Adrenal gland (tissue), 12 donors: Measurements from ENCODE around the gene GUK1. TPM values are rescaled to one million over a fixed set of nuclear protein-coding genes. Genes with fewer than 3 reads are reported as not detected.
A peak's percentile ranks its signal among the peaks of the same experiment; 100 is the strongest.

Source experiments
- DNase-seq, 7 donors: peaks; one replicate each; pipeline ENCODE4 v3.0.0-alpha.2; 2019 to 2020
- H3K27ac ChIP-seq, 5 donors: fragments of 200-600 bp; sonication (generic) in 4 of 5; 1 replicate in 3 of 5; 2 replicates in 2 of 5; pipeline versions ENCODE4 v1.5.1 to v1.8.0; 2016 to 2020; ENCODE audit warnings: mild to moderate bottlenecking in 1 of 5
- H3K27me3 ChIP-seq: fragments of 200-600 bp; 2 replicates; pipeline ENCODE4 v1.8.0; 2021
- H3K36me3 ChIP-seq, 2 donors: fragments of 200-600 bp; replicated peaks in 1 of 2; 1 replicate in 1 of 2; 2 replicates in 1 of 2; pipeline versions ENCODE4 v1.5.1 to v1.8.0; 2018 to 2022
- H3K4me1 ChIP-seq, 2 donors: fragments of 200-600 bp; replicated peaks in 1 of 2; 1 replicate in 1 of 2; 2 replicates in 1 of 2; pipeline versions ENCODE4 v1.5.1 to v1.8.0; 2018 to 2021
- H3K4me3 ChIP-seq, 4 donors: fragments of 200-600 bp; sonication (generic) in 3 of 4; one replicate each; pipeline ENCODE4 v1.5.1; 2016 to 2018
- H3K9me3 ChIP-seq, 3 donors: fragments of 200-600 bp; sonication (generic) in 1 of 3; replicated peaks in 1 of 3; 1 replicate in 2 of 3; 2 replicates in 1 of 3; pipeline versions ENCODE4 v1.5.1 to v1.8.0; 2016 to 2021
- CTCF ChIP-seq, 6 experiments: fragments of 450-650 bp in 4 of 6; fragments of 200-600 bp in 2 of 6; sonication (generic) in 1 of 6; IDR thresholded peaks; 1 replicate in 5 of 6; 2 replicates in 1 of 6; pipeline versions ENCODE4 v1.5.1 to v1.8.0; 2016 to 2021; ENCODE audit warnings: antibody characterized with exemption in 6 of 6, mild to moderate bottlenecking in 2 of 6, moderate library complexity in 1 of 6
- POLR2A ChIP-seq, 2 donors: fragments of 450-650 bp; IDR thresholded peaks; one replicate each; pipeline ENCODE4 v1.6.1; 2017; ENCODE audit warnings: antibody characterized with exemption in 2 of 2, mild to moderate bottlenecking in 2 of 2, moderate library complexity in 1 of 2
- WGBS, 4 donors: extraction: QIAGEN DNeasy Blood & Tissue Kit in 2 of 4; methylation state at CpG; one replicate each; pipeline versions ENCODE4 v1.1.5 to v1.1.7; 2013 to 2017; 5-methylcytosine and 5-hydroxymethylcytosine counted together
- intact Hi-C, 2 donors: fragments of 100-400 bp; cut with DNase I; formaldehyde crosslinking; loops; one replicate each; pipeline versions ENCODE4 v1.14.1 to v1.15.0; 2022 to 2023
- polyA plus RNA-seq, 3 donors: library from polyadenylated mRNA; stranded (reverse); fragments of 200-250 nt in 2 of 3; fragments of 350-450 nt in 1 of 3; fragmentation: Illumina TruSeq in 1 of 3; extraction: RNeasy Lipid Tissue Mini Kit (QIAGEN cat#74804) in 1 of 3; gene quantifications; one replicate each; pipeline ENCODE4 v1.2.3, GENCODE V29; 2013 to 2014
- total RNA-seq, 9 donors: library from RNA; depleted of rRNA in 4 of 9; stranded (reverse); fragments of >200 nt in 4 of 9; fragments of 120-200 nt in 1 of 9; fragmentation: NEBNext Ultra II Directional in 1 of 9; extraction: Animal tissue kit (Norgen Biotek cat#: 25700) in 1 of 9; gene quantifications; one replicate each; pipeline versions ENCODE4 v1.1.0 to v1.2.4, GENCODE V29; 2013 to 2023
- donor health status: healthy with polysubstance abuse.
- donor health status: Bipolar disorder and iron deficiency.
- donor health status: DM: yes; HTN: yes; CAD: no.
- donor health status: DM: no; HTN: no; CAD: no.
- donor health status: DM: no; HTN: no; CAD: no.
- donor health status: DM: yes; HTN: yes; CAD: no.

The GUK1 gene
- total and polyA plus RNA-seq, 12 donors: 42.3 to 427 (median 236) TPM

- Histone ChIP-seq H3K4me3 (no peak overlapping the region), H3K27me3 (no peaks in the 10 kb centered on the region), H3K36me3 (no peaks in the 10 kb centered on the region), H3K9me3 (no peaks in the 10 kb centered on the region), H3K4me1 (peaks cover 0 to 8% of the 10 kb centered on the region in 2 donors), H3K27ac (no peak overlapping the region)
- intact Hi-C loops: loop anchor here in 1 of 2 donors (5.0 kb wide), 1 partner anchor 386 kb away; no protein-coding TSS in a partner anchor
- TF ChIP-seq CTCF (IDR thresholded peaks at IDR 0.05) (no peak), POLR2A (IDR thresholded peaks at IDR 0.05) (no peak)
- DNase-seq: no peak
- 77 to 93% (median 84%) methylated on average over 2 of the region's 2 CpGs for WGBS, 4 donors
Observed at GRCh38 chr1:228131766-228132165, 8.3 kb upstream of the GUK1 start.

GRCh38 chr1:228134591-228134990 is 5.5 kb upstream of the GUK1 start:
- intact Hi-C loops: loop anchor here in 1 of 2 donors (5.0 kb wide), 1 partner anchor 383 kb away; no protein-coding TSS in a partner anchor
- Histone ChIP-seq H3K27ac (no peak overlapping the region), H3K27me3 (no peaks in the 10 kb centered on the region), H3K4me1 (peaks cover 5 to 8% of the 10 kb centered on the region in 2 donors), H3K4me3 (no peak overlapping the region), H3K9me3 (no peaks in the 10 kb centered on the region), H3K36me3 (no peaks in the 10 kb centered on the region)
- no peak for DNase-seq
- 79 to 87% (median 83%) methylated on average over 4 to 12 of the region's 12 CpGs for WGBS, 4 donors
- TF ChIP-seq POLR2A (IDR thresholded peaks at IDR 0.05) (no peak), CTCF (IDR thresholded peaks at IDR 0.05) (no peak)

GRCh38 chr1:228136901-228137300 is 3.2 kb upstream of the GUK1 start:
- Histone ChIP-seq H3K4me3 (no peak overlapping the region), H3K9me3 (no peaks in the 10 kb centered on the region), H3K36me3 (no peaks in the 10 kb centered on the region), H3K27me3 (no peaks in the 10 kb centered on the region), H3K27ac (no peak overlapping the region), H3K4me1 (peaks cover 13 to 15% of the 10 kb centered on the region in 2 donors)
- 45 to 60% (median 52%) methylated on average over 1 of the region's 1 CpG for WGBS, 4 donors
- intact Hi-C loops: no loop called here
- no peak for DNase-seq
- TF ChIP-seq CTCF (IDR thresholded peaks at IDR 0.05) (no peak), POLR2A (IDR thresholded peaks at IDR 0.05) (no peak)

- Histone ChIP-seq H3K4me1 (peaks cover 15 to 33% of the 10 kb centered on the region in 2 donors), H3K27ac (peak overlapping the region; percentile 72 to 99 (median 98)), H3K4me3 (peak overlapping the region in 2 of 4 donors; percentile 8 to 87), H3K9me3 (no peaks in the 10 kb centered on the region), H3K27me3 (no peaks in the 10 kb centered on the region), H3K36me3 (peaks cover 0 to 4% of the 10 kb centered on the region in 2 donors)
- DNase-seq: no peak
- TF ChIP-seq POLR2A (IDR thresholded peaks at IDR 0.05): no peak
- 23 to 25% (median 23%) methylated on average over 24 to 30 of the region's 30 CpGs for WGBS, 4 donors
- intact Hi-C loops: no loop called here
Observed at GRCh38 chr1:228139406-228139930, 611 bp upstream of the GUK1 start.

- peaks cover 15 to 33% of the 10 kb centered on the region in 2 donors for H3K4me1 ChIP-seq
Observed at GRCh38 chr1:228140724-228141225, 696 bp downstream of the GUK1 start.

More at GRCh38 chr1:228140724-228141225, 696 bp downstream of the GUK1 start:
- Histone ChIP-seq H3K36me3 (peaks cover 0 to 4% of the 10 kb centered on the region in 2 donors), H3K27me3 (no peaks in the 10 kb centered on the region), H3K4me3 (peak overlapping the region; percentile 73 to 94 (median 82)), H3K9me3 (no peaks in the 10 kb centered on the region), H3K27ac (peak overlapping the region; percentile 92 to 99 (median 98))
- peak in 3 of 7 donors; percentile 23 to 61 (median 34) for DNase-seq
- intact Hi-C loops: no loop called here
- WGBS, 4 donors: 4 to 9% (median 7%) methylated on average over 5 to 25 of the region's 25 CpGs
- TF ChIP-seq CTCF (IDR thresholded peaks at IDR 0.05): no peak
- no peak for TF ChIP-seq POLR2A (IDR thresholded peaks at IDR 0.05)
